GM12878 (cell line): ENCODE data around the gene SOX6.

ENCODE experiments used
- CBX5 ChIP-seq: sonication (generic); IDR thresholded peaks from 2 replicates; pipeline ENCODE4 v1.6.1; 2016; ENCODE audit warnings: low read depth, moderate library complexity, mild to moderate bottlenecking, inconsistent platforms
- EED ChIP-seq: sonication (generic); IDR thresholded peaks from 2 replicates; pipeline ENCODE4 v1.6.1; 2016; ENCODE audit warnings: antibody characterized with exemption, low read depth
- EZH2 ChIP-seq: IDR thresholded peaks from 2 replicates; pipeline ENCODE4 v1.6.1; 2012; ENCODE audit warnings: low read depth, mild to moderate bottlenecking, control low read depth, inconsistent platforms, low read length, borderline replicate concordance; ENCODE audit not compliant: control insufficient read depth
- NRF1 ChIP-seq: conservative IDR thresholded peaks from 2 replicates; pipeline ENCODE4 v1.6.1; 2011; ENCODE audit warnings: mild to moderate bottlenecking, low read depth, low read length, improper control_type of control experiment
- POLR2A ChIP-seq: IDR thresholded peaks from 2 replicates; pipeline ENCODE4 v1.6.1; 2011; ENCODE audit warnings: low read depth, mild to moderate bottlenecking, low read length
- POLR2AphosphoS5 ChIP-seq: IDR thresholded peaks from 2 replicates; pipeline ENCODE4 v1.6.1; 2011; ENCODE audit warnings: mild to moderate bottlenecking, low read length, inconsistent platforms
- TF ChIP-seq, protein P1 (sequence below): fragments of 450-650 bp; IDR thresholded peaks from 2 replicates; pipeline ENCODE4 v1.6.1; 2018; ENCODE audit warnings: mild to moderate bottlenecking, low read depth, moderate library complexity; ENCODE audit not compliant: partially characterized antibody
- TF ChIP-seq, protein P2 (sequence below), 3 experiments: IDR thresholded peaks in 2 of 3; conservative IDR thresholded peaks in 1 of 3; 2 replicates each; pipeline ENCODE4 v1.5.1; 2011; ENCODE audit warnings: low read depth in 3 of 3, low read length in 3 of 3, mild to moderate bottlenecking in 3 of 3, control low read depth in 2 of 3, moderate library complexity in 2 of 3, inconsistent platforms in 1 of 3, mixed read lengths in 1 of 3; ENCODE audit not compliant: control insufficient read depth in 2 of 3, insufficient read depth in 1 of 3; ENCODE audit errors: extremely low read depth in 1 of 3
- TF ChIP-seq, protein P3 (sequence below): fragments of 450-650 bp; IDR thresholded peaks from 2 replicates; pipeline ENCODE4 v1.6.1; 2016; ENCODE audit warnings: mild to moderate bottlenecking
- TF ChIP-seq, protein P4 (sequence below): IDR thresholded peaks from 2 replicates; pipeline ENCODE4 v1.6.1; 2012; ENCODE audit warnings: low read length, inconsistent platforms

DNA sequence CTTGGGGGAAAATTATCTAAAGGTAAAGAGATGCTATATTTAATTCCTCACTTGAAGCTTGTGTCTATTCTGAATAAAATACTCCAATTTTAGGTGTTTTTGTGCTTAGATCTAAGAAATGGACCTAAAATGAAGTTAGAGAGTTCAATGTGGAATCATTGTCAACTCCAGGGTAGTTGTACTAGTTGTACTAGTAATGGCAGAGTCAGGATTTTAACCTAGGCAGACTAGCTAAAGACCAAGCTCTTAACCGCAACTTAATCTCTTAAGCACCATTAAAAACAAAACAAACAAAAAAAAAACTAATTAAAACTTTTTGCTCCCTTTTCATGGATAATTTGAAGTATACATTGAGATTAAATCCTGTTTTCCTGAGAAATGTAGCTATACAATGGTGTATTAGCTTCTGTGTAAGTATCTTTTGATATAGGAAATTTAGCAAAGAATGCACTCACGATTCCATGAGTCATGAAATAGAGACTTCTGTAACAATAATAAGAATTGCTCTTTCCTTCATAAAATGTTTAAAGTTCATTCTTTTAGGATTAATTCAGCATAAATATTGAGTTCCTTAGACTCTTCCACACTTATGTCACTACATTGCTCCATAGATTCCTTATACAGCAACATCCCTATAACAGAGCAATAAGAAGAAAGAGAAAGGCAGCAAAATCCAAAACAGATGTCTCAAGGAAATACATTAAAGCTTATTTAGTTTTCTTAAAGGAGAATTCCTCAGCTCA is 26.5 kb upstream of the SOX6 start:
- TF ChIP-seq POLR2AphosphoS5 (no peak), POLR2A (no peak), EED (no peak), NRF1 (no peak), CBX5 (no peak), EZH2 (no peak)
- TF ChIP-seq, protein P1, sequence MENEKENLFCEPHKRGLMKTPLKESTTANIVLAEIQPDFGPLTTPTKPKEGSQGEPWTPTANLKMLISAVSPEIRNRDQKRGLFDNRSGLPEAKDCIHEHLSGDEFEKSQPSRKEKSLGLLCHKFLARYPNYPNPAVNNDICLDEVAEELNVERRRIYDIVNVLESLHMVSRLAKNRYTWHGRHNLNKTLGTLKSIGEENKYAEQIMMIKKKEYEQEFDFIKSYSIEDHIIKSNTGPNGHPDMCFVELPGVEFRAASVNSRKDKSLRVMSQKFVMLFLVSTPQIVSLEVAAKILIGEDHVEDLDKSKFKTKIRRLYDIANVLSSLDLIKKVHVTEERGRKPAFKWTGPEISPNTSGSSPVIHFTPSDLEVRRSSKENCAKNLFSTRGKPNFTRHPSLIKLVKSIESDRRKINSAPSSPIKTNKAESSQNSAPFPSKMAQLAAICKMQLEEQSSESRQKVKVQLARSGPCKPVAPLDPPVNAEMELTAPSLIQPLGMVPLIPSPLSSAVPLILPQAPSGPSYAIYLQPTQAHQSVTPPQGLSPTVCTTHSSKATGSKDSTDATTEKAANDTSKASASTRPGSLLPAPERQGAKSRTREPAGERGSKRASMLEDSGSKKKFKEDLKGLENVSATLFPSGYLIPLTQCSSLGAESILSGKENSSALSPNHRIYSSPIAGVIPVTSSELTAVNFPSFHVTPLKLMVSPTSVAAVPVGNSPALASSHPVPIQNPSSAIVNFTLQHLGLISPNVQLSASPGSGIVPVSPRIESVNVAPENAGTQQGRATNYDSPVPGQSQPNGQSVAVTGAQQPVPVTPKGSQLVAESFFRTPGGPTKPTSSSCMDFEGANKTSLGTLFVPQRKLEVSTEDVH: no peak
- TF ChIP-seq, protein P2, sequence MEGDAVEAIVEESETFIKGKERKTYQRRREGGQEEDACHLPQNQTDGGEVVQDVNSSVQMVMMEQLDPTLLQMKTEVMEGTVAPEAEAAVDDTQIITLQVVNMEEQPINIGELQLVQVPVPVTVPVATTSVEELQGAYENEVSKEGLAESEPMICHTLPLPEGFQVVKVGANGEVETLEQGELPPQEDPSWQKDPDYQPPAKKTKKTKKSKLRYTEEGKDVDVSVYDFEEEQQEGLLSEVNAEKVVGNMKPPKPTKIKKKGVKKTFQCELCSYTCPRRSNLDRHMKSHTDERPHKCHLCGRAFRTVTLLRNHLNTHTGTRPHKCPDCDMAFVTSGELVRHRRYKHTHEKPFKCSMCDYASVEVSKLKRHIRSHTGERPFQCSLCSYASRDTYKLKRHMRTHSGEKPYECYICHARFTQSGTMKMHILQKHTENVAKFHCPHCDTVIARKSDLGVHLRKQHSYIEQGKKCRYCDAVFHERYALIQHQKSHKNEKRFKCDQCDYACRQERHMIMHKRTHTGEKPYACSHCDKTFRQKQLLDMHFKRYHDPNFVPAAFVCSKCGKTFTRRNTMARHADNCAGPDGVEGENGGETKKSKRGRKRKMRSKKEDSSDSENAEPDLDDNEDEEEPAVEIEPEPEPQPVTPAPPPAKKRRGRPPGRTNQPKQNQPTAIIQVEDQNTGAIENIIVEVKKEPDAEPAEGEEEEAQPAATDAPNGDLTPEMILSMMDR (IDR thresholded peaks at IDR 0.05 in 2 of 3, conservative IDR thresholded peaks at IDR 0.05 in 1 of 3; ENCODE audit: control insufficient read depth in 2 of 3, extremely low read depth in 1 of 3, insufficient read depth in 1 of 3, low read depth in 3 of 3, low read length in 3 of 3): no peak
- TF ChIP-seq, protein P3, sequence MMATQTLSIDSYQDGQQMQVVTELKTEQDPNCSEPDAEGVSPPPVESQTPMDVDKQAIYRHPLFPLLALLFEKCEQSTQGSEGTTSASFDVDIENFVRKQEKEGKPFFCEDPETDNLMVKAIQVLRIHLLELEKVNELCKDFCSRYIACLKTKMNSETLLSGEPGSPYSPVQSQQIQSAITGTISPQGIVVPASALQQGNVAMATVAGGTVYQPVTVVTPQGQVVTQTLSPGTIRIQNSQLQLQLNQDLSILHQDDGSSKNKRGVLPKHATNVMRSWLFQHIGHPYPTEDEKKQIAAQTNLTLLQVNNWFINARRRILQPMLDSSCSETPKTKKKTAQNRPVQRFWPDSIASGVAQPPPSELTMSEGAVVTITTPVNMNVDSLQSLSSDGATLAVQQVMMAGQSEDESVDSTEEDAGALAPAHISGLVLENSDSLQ: no peak
- TF ChIP-seq, protein P4, sequence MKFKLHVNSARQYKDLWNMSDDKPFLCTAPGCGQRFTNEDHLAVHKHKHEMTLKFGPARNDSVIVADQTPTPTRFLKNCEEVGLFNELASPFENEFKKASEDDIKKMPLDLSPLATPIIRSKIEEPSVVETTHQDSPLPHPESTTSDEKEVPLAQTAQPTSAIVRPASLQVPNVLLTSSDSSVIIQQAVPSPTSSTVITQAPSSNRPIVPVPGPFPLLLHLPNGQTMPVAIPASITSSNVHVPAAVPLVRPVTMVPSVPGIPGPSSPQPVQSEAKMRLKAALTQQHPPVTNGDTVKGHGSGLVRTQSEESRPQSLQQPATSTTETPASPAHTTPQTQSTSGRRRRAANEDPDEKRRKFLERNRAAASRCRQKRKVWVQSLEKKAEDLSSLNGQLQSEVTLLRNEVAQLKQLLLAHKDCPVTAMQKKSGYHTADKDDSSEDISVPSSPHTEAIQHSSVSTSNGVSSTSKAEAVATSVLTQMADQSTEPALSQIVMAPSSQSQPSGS: no peak
